KOPT-K1 (cell line): ENCODE data around the gene CALML3.

Experiments used
- H3K27ac ChIP-seq: fragments of 200-600 bp; sonication (generic); 2 replicates; pipeline ENCODE4 v1.5.1; 2016; ENCODE audit warnings: antibody characterized with exemption, mild to moderate bottlenecking, low read depth, low read length; ENCODE audit not compliant: poor library complexity, severe bottlenecking
- H3K36me3 ChIP-seq: fragments of 200-600 bp; sonication (generic); 2 replicates; pipeline ENCODE4 v1.5.1; 2017; ENCODE audit warnings: antibody characterized with exemption, mild to moderate bottlenecking, low read length, moderate library complexity; ENCODE audit not compliant: insufficient read depth
- H3K9me3 ChIP-seq: fragments of 200-600 bp; sonication (generic); 2 replicates; pipeline ENCODE4 v1.5.1; 2017; ENCODE audit warnings: antibody characterized with exemption, low read length, mild to moderate bottlenecking; ENCODE audit not compliant: insufficient read depth, poor library complexity, severe bottlenecking

CALML3 gene

DNA sequence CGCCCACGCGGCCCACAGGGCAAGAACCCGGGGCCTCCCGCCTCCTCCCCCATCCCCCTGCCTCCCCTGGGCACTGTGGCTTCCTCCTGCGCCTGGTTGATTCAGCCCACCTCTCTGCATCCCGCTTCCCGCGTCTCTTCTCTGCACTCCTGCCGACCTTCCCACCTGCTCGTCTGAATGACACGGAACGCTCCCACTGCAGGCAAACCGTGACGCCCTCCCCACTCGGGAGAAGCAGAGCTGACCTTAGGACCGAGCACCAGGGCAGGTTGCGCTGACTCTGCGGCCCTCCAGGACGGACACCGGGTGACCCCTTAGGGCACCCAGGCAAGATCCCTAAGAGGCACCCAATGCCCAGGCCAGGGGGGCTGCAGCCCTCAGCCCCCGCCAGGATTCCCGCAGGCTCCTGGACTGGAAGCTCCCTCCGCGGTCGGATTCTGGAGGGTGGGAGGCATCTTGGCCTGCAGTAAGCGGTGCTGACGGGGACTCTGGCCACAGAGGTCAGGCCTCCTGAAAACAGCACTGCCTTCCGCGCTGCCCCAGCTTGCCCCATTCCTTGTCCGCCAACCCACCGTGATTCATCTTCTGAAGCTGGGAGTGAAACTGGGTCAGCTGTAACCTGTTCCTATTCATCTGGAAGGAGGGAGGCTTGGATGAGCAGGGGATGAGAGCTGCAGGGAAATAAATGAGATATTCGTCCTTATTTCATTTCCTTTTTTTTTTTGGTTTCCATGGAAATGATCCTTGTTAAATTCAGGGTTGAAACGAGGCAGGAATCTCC lies 990 bp downstream of the CALML3 start:
- no peaks in the 10 kb centered on the region for H3K36me3 ChIP-seq
- H3K27ac ChIP-seq = no peak overlapping the region
- no peaks in the 10 kb centered on the region for H3K9me3 ChIP-seq

DNA sequence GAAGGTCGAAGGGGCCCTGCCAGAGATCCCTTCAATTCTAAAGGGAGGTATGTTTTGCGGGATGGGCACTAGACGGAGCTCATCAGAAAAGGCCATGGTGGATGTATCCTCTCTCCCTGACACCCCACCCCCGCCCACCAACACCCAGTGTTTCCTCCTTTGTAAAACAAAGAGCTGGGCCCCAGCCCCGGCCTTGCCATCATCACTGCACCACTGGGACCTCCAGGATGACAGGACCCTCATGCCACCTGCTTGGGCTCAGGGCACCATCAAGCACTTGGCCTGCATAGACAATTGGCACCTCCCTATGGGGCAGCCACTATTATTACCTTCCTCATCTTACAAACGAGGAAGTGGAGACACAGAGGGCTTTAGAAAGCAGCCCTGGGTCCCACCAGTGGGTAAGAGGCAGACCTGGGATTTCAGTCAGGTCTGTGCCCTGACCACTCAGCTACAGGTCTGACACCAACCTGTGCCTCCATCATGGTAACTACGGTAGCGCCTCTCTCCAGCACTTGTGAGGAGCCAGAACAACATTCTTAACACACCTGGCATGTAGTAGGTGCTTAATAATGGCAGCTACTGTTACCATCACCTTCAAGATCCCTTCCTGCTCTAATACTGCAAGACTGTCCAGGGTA lies 2.0 kb downstream of the CALML3 start:
- H3K27ac ChIP-seq = no peak overlapping the region
- H3K9me3 ChIP-seq = no peaks in the 10 kb centered on the region
- H3K36me3 ChIP-seq = no peaks in the 10 kb centered on the region

DNA sequence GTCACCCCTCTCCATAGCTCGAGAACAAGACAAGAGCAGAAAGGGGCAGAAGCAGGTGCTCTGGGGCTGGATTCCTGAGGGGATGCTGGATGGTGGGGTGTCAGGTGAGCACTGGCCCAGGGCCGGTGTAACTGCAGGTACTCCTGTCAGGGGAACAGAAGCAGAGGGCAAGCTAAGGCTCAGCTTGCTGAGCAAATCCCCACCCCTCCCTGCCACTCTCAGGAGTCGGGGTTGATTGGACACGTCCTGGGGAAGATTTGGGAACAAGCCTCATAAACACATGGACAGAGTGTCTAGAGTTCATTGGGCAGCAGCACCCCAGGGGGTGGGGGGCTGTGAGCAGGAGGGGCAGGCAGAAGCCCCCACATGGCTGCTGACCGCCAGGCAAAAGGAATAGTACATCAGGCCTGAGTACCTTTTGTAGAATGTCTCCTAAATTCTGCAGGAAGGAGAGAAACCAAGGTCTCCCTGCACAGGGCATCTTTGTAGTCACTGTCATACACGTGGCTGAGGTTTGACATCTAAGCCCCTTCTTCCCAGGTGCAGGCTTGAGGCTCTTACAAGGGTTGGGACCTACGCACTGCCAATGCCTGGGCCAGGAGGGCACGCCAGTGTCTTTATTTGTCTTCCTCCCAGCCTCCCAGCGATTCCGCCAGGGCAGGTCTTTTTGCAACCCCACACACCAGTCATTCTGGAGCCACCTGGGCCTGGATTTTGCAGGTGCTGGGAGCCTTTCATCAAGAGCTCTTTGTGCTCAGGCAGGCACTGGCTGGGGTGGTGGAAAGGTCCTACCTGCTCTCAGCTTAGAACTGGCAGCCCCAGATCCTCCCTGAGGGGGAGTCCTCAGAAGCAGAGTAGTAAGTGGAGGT lies 2.8 kb downstream of the CALML3 start:
- Histone ChIP-seq H3K27ac (no peak overlapping the region), H3K36me3 (no peaks in the 10 kb centered on the region), H3K9me3 (no peaks in the 10 kb centered on the region)

DNA sequence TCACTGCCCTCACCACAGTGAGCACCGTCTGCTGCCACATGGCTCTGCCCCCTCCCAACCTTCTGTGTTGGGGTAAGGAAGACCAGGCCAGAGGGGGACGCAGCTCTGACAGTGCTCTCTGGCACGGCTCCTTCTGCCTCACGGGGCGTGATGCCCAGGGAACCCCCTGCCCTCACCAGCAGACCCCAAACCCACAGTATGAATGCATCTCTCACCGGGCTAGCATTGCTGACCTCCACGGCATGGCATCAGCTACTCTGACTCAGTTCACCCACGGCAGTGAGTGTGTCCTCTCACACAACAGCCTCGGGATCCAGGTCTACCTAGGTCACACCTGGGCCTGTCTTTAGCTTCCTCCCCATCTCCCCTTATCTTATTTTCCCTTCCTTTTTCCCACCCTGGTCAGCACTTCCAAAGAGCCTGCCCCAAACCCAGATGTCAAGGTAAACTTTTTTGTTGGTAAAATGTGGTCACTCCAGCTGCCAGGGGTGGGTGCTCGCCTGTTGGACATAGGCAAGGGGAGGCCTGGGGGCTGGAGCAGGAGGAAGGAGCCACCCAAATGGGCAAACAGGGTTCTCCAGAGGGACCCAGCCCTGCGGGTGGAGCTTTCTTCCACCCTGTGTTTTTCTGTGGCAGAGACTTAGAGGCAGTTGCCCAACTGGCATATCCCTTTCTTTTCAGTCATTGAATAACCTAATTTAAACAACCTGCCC lies 4.4 kb downstream of the CALML3 start:
- H3K9me3 ChIP-seq = no peaks in the 10 kb centered on the region
- no peak overlapping the region for H3K27ac ChIP-seq
- no peaks in the 10 kb centered on the region for H3K36me3 ChIP-seq

DNA sequence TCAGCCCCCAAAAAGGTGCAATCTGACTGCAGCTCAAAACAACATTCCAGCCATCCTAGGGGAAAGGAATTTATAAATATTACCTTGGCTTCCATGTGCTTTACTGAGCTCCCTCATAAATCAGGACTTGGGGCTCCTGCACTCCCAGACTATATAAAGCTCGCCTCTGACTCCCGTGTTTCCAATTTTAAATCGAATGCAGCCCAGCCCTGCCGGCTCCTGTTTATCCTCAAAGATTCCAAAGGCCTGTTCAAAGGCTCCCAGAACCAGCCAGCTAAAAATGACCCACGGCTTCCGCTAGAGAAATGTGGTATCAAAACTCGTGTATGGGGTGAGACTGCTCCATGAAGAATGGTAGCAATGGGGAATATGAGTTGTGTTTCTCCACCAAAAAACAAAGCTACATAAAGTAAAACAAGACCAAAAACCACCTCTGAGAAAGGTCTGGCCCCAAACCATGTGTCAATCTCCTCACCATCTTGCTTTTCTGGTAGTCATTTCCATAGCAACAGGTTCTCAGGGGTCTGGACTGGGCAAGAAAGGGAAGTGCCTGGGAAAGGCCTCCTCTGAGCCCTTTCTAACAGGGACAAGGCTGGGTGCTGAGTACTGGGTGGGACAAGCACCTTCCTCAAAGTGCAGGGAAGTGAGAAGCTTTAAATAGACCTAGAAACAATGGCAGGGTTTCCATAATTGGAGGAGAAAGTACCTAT lies 5.1 kb downstream of the CALML3 start:
- Histone ChIP-seq H3K36me3 (no peaks in the 10 kb centered on the region), H3K9me3 (no peaks in the 10 kb centered on the region), H3K27ac (no peak overlapping the region)

DNA sequence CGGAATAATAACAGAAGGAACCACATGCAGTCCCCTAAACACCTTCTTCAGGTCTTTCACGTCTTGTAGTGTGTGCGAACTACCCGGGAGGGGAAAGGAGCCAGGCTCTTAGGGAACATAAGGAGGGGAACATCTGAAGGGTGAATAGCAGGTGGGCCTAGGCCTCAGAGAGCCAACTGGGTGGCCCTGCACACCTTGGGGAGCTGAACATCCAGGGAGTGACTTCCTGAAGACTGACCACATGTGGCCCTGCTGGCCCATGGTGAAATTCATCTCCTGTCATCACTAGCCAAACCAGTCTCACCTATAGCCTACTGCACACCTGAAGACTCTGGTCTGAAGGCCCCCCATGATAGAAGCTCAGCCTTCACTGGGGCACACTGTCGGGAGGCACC lies 5.6 kb downstream of the CALML3 start:
- Histone ChIP-seq H3K27ac (no peak overlapping the region), H3K9me3 (no peaks in the 10 kb centered on the region), H3K36me3 (no peaks in the 10 kb centered on the region)

DNA sequence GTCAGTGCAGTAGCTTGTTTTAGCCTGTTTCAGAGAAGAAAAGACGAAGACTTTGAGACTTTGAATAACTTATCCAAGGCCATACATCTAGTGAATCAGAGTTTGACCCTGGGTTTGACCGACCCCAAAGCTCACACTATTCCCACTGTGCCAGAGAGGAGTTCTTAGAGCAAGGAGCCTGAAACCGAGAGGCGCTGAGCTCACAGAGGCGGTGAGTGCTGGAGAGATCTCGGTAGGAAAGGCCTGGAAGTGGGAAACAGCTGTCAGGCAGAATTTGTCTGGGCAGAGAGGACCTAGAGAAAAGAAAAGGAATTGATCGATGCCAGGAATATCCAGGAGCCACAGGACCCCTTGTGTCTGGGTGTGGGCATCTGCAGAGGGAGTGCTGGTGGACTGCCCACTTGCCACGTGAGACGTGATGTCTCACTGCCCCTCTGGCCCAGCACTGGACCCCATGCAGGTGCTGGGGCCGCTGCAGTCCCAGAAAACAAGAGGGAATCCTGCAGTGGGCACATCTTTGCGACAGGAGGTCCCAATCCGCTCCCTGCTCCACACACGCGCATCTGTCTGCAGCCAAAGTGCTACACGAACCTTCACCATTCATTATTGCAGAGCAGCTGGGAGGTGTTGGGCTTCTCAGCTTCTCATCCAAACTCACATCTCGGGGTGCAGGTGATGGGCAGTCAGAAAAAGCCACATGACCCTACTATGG lies 6.2 kb downstream of the CALML3 start:
- Histone ChIP-seq H3K36me3 (no peaks in the 10 kb centered on the region), H3K9me3 (no peaks in the 10 kb centered on the region), H3K27ac (no peak overlapping the region)

DNA sequence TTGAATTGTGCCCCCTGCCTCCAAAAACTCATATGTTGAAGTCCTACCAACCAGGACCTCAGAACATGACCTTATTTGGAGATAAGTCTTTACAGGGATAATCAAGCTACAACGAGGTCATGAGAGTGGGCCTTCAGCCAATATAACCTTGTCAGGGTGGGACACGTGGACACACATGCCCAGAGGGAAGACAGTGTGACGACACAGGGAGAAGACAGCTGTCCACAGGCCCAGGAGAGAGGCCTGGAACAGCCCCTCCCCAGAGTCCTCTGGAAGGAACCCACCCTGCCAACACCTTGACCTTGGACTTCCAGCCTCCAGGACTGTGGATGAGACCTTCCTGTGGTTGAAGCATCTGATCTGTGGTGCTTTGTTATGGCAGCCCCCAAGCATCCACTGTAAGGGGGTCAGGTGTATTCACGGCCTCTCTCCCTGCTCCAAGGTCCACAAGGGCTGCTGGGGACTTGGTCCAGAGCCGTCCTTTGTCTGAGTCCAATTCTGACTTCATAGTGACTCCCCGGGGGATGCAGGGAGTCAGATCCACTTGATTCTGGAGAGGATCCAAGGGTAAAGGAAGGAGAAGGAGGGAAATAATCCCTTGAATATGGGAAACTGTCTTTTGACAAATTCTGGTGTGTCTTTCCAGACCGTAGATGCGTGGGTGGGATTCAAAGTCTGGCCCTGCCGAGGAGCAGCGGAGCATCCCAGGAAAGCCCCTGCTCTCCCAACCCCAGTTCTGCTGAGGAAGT lies 7.0 kb downstream of the CALML3 start:
- Histone ChIP-seq H3K36me3 (no peaks in the 10 kb centered on the region), H3K9me3 (no peaks in the 10 kb centered on the region)

DNA sequence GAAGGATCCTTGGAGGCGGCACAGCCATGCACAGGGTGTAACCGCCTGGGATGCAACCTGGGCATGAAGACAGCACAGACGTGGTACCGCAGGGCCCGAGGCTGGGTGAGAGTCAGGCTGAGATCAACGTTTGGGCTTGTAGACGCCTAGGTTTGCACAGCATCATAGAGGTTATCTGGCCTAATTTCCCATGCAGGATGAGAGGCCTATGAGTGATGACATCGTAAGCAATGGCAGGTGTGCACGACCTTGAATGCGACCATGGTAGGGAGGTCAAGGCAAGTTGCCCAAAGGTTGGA lies 7.5 kb downstream of the CALML3 start:
- Histone ChIP-seq H3K27ac (no peak overlapping the region), H3K9me3 (no peaks in the 10 kb centered on the region), H3K36me3 (no peaks in the 10 kb centered on the region)

More for the DNA sequence above, 7.0 kb downstream of the CALML3 start:
- no peak overlapping the region for H3K27ac ChIP-seq

DNA sequence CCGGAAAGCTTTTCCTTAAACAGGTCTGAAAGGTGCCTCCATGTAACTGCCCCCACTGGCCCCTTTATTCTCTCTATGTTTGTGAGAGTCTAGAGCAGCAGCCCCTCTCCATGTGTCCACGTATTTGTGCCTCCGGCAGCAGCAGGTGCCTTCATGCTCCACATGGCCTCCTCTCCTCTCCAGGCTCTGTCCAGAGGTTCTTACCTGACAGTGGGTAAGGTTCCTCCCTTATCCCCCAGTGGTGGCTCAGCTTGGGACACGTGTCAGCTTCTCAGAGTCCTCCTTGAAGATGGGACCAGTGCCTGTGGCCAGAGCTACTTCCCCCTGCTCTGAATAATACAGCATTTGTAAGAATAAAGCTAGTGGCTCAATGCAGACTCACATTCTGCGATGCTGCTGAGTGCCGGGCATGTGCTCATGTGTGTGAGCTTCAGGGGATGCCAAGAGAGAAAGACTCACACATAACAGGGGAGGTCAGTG lies 7.9 kb downstream of the CALML3 start:
- no peaks in the 10 kb centered on the region for H3K9me3 ChIP-seq
- no peaks in the 10 kb centered on the region for H3K36me3 ChIP-seq
- H3K27ac ChIP-seq = no peak overlapping the region

DNA sequence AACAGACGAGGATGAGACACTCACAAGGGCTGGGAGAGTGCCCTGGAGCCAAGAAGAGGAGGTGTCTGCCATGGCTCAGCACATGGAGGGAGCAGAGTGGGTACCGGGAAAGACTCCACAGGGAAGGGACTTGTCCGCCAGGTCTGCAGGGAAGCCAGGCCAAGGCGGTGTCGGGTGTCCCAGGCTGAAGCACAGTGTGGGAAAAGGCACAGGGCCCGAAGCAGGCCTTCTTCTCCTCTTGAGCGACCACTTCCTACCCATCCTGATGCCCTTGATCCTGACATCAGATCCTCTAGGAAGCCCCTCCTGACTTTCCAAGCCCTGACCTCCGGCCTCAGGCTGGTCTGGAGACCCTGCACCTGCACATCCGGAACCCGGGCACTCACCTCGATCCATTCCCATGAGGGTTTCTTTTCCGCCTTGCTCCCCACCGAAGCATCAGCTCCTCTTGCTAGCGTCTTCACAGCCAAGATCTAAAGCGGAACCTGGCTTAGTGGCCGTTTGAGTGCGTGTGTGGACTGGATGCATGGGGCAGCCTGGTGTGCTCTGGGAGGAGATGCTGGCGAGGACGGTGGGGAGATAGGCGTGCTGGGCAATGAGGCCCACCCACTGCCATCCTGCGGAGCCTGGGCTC lies 8.5 kb downstream of the CALML3 start:
- H3K36me3 ChIP-seq = no peaks in the 10 kb centered on the region

DNA sequence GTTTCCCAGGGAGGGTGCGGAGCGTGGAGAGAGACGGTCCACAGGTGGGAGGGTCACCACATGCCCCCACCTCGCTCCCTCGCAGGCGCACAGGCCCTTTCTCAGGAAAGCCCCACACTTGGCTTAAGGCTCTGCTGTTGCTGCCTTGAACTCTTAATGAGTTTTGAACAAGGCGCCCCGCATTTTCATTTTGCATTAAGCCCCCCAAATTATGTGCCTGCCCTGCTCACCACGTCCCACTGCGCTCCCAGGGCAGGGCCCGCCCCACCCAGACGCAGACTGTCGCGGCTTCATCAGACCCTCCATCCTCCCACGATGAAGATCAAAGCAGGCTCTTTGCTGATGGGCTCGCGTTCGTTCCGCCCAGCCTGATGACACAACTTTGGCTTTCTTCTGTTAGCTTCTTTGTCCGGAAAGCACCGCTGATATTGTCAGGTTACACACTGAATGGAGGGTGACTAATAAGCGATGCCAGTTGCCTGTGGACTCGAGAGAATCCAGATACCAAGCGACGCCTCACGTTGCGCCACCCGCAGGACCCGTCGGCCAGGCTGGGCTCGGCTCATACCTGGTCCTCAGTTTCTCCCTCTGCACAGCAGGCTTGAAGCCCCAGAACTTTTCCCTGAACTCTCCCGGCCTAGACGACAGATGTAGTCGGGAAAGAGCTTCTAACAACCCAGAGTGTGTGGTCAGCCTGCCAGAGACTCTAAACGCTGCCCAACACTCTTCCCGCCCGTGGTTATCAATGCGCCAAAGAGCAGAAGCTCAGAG lies 9.5 kb downstream of the CALML3 start:
- Histone ChIP-seq H3K9me3 (no peaks in the 10 kb centered on the region), H3K36me3 (no peaks in the 10 kb centered on the region), H3K27ac (no peak overlapping the region)

More for the DNA sequence above, 8.5 kb downstream of the CALML3 start:
- no peak overlapping the region for H3K27ac ChIP-seq
- no peaks in the 10 kb centered on the region for H3K9me3 ChIP-seq
